BJ (cell line): Measurements from ENCODE around the gene DCUN1D3. TPM values are rescaled to one million over a fixed set of nuclear protein-coding genes. Genes with fewer than 3 reads are reported as not detected.

ENCODE experiments used
- CTCF ChIA-PET: fragments of 350-600 bp; formaldehyde crosslinking; extraction: SDS; loops from one replicate; lab custom pipeline; 2021; ENCODE audit warnings: antibody characterized with exemption, inconsistent platforms; lab: Yijun Ruan, JAX
- POLR2A ChIA-PET: fragments of 300-600 bp; sonication (Branson Sonifier 250); formaldehyde crosslinking; extraction: SDS; loops from one replicate; lab custom pipeline; 2021; ENCODE audit warnings: antibody characterized with exemption; lab: Charles Lee
- DNase-seq: peaks from one replicate; pipeline ENCODE4 v3.0.0-alpha.2; 2011; ENCODE audit warnings: low read depth
- H3K27me3 ChIP-seq: 2 replicates; pipeline ENCODE4 v1.6.0; 2011; ENCODE audit warnings: low read length; ENCODE audit not compliant: control insufficient read depth, insufficient read depth
- H3K36me3 ChIP-seq: 2 replicates; pipeline ENCODE4 v1.5.1; 2011; ENCODE audit warnings: low read length; ENCODE audit not compliant: control insufficient read depth, insufficient read depth
- H3K4me3 ChIP-seq: 2 replicates; pipeline ENCODE4 v1.5.1; 2011; ENCODE audit warnings: low read depth, mild to moderate bottlenecking, control low read depth, low read length
- CTCF ChIP-seq: IDR thresholded peaks from 2 replicates; pipeline ENCODE4 v1.5.1; 2011; ENCODE audit warnings: low read depth, mild to moderate bottlenecking, control low read depth, inconsistent platforms, low read length, moderate library complexity; ENCODE audit not compliant: insufficient read depth
- polyA plus RNA-seq: library from polyadenylated mRNA; depleted of rRNA; stranded (reverse); fragments of >200 nt; gene quantifications from 2 replicates; pipeline ENCODE4 v1.2.3, GENCODE V29; 2011

Gene DCUN1D3
- polyA plus RNA-seq, 1 experiment: 10.9 TPM

DNA sequence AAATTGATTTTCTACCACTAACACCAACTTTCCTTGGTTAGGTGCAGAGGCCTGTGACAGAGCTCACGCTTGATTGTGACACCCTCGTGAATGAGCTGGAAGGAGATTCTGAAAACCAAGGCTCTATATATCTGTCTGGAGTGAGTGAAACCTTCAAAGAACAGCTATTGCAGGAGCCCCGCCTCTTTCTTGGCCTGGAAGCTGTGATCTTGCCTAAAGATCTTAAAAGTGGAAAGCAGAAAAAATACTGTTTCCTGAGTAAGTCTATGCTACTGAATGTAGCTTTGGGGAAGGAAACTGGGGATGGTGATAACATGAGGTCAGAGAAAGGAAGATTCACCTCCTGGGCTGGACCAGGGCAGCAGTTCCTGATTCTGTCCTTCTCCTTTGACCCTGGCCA lies 55.6 kb downstream of the DCUN1D3 start:
- no peaks in the 10 kb centered on the region for H3K27me3 ChIP-seq
- POLR2A ChIA-PET: no interaction called here
- DNase-seq: no peak
- TF ChIP-seq CTCF: no peak
- CTCF ChIA-PET: interaction anchor here (0.6 to 1.3 kb wide), 5 partner anchors 12 to 456 kb away, joined by 3 read pairs; no protein-coding TSS in a partner anchor
- H3K36me3 ChIP-seq: no peaks in the 10 kb centered on the region
- H3K4me3 ChIP-seq: no peak overlapping the region

DNA sequence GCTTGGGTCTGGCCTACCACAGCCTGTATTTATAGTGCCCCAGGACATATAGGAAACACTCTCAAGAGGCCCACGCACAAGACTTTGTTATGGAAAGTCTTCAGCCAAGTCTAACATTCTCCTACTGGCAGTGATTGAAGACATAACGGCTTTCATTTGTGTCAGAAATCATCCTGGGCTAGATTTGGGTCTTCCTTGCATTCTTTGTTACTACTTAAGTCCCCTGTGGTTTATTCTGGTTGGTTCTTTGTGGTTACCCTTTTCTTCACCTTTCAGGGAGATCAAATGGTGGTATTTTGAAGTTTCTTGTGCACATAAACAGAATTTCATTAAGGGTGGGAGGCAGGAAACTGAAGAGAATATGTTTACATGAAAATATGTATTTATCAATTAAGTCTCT lies 56.1 kb downstream of the DCUN1D3 start:
- no peak overlapping the region for H3K4me3 ChIP-seq
- no peaks in the 10 kb centered on the region for H3K36me3 ChIP-seq
- ChIA-PET POLR2A (no interaction called here), CTCF (interaction anchor here (0.7 to 1.2 kb wide), 3 partner anchors 12 to 457 kb away, joined by 3 read pairs; no protein-coding TSS in a partner anchor)
- no peak for DNase-seq
- TF ChIP-seq CTCF: no peak
- no peaks in the 10 kb centered on the region for H3K27me3 ChIP-seq

DNA sequence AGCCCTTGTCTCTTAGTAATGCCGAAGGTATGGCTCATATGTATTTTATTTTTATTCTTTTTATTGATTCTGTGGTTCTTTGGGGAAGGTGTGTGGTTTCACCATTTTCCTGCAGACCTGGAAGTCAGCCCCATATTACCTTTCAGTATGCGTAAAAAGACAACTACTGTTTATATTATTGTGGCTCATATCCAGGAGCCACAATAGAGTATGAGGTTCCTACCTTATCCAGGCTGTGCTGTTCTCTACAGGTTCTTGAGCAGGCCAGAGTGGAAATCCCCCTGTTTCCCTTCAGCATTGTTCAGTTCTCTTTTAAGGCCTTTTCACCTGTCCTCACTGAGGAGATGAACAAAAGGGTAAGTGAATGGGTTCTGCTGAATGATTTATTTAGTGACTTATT lies 60.7 kb downstream of the DCUN1D3 start:
- CTCF ChIA-PET: no interaction called here
- DNase-seq: no peak
- Histone ChIP-seq H3K36me3 (peaks cover 2% of the 10 kb centered on the region; the same call in 1 of the 2 replicates), H3K4me3 (no peak overlapping the region), H3K27me3 (no peaks in the 10 kb centered on the region)
- TF ChIP-seq CTCF: no peak
- POLR2A ChIA-PET: no interaction called here

- Histone ChIP-seq H3K27me3 (no peaks in the 10 kb centered on the region), H3K4me3 (no peak overlapping the region), H3K36me3 (peaks cover 2% of the 10 kb centered on the region; the same call in 1 of the 2 replicates)
- no peak for TF ChIP-seq CTCF
- ChIA-PET POLR2A (no interaction called here), CTCF (interaction anchor here (0.6 kb wide), 1 partner anchor 33 kb away, joined by 3 read pairs; no protein-coding TSS in a partner anchor)
- DNase-seq: no peak
These were observed 61.9 kb downstream of the DCUN1D3 start for GRCh38 chr16:20838240-20838639.

- ChIA-PET POLR2A (interaction anchor here (0.5 kb wide), 1 partner anchor 79 kb away, joined by 3 read pairs; no protein-coding TSS in a partner anchor), CTCF (interaction anchor here (0.8 to 1.4 kb wide), 4 partner anchors 12 to 204 kb away, joined by 3 to 4 read pairs (median 3); no protein-coding TSS in a partner anchor)
- Histone ChIP-seq H3K27me3 (no peaks in the 10 kb centered on the region), H3K36me3 (peaks cover 2% of the 10 kb centered on the region; the same call in 1 of the 2 replicates), H3K4me3 (no peak overlapping the region)
- DNase-seq: no peak
- no peak for TF ChIP-seq CTCF
These were observed 67.1 kb downstream of the DCUN1D3 start for GRCh38 chr16:20833086-20833485.
